ENCODE results near the gene ASB15.

DNA sequence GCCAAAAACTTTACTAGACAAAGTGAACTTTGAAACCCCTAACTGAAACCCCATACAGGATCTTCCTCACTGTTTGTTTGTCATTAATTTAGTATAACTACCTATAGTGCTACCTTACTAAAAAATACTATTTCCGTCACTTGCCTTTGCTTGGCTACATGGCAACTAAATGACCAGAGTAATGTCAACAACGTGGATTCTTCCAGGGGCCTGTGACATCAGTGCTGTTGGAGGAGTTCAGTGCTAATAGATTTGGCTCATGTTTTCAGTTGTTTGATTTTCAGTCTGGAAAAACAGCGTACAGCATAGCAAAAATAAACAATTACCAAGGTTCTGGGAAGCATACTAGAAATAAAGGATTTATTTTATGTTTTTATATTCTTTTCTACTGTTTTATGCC, 3.0 kb upstream of the ASB15 start:
- TF ChIP-seq CTCF (IDR thresholded peaks at IDR 0.05; ENCODE audit: extremely low read depth in 1 of 2, insufficient read depth in 1 of 2, low read depth in 1 of 2, low read length in 2 of 2) (no peak), POLR2AphosphoS5 (IDR thresholded peaks at IDR 0.05; ENCODE audit: insufficient read depth, low read depth, low read length) (no peak), POLR2A (IDR thresholded peaks at IDR 0.05; ENCODE audit: low read depth, low read length) (no peak), EZH2 (IDR thresholded peaks at IDR 0.05; ENCODE audit: borderline replicate concordance, low read depth, low read length, severe bottlenecking) (no peak)

Data from endothelial cell of umbilical vein (primary cell).